Measurements from ENCODE around the gene WDR7.
"Not testable (repeated sequence)": the region's sequence is repeated elsewhere in the genome, so short reads cannot be mapped to it uniquely, and the experiment has no call there.

WDR7 gene

DNA sequence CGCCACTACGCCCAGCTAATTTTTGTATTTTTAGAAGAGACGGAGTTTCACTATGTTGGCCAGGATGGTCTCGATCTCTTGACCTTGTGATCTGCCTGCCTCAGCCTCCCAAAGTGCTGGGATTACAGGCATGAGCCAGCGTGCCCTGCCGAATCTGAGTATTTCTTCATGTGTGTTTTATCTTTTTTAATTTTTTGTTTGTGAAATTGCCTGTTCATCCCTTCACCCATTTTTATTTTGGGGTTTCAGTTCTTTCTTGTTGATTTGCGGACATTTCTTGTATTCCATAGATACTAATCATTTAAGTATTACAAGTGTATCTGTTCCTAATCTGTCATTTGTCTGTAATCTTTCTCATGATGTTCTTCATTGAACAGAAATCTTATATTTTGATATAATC lies 3.1 kb downstream of the WDR7 start:
- not testable (repeated sequence) for DNase-seq (ENCODE audit: low read depth)

GRCh38 chr18:56658261-56658660 lies 7.1 kb downstream of the WDR7 start:
- no peak for DNase-seq (ENCODE audit: low read depth)

DNA sequence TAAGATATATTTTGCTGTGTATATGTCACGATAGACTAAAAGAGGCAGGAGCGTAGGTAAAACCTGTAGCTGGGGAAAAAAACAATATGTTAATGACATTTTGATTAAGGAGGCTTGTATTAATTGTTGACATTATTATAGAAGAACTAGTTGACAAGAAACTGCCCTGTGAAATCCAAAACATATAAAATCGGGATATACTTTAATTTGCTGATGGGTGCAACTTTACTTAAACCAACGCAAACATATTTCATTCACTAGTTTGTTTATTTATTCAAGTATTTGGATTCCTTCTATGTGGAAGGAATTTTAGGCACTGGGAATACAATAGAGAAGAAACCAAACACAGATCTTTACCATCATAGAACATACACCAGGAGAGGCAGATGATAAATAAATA lies 8.0 kb downstream of the WDR7 start:
- no peak for DNase-seq (ENCODE audit: low read depth)

GRCh38 chr18:56660655-56661054 lies 9.5 kb downstream of the WDR7 start:
- no peak for DNase-seq (ENCODE audit: low read depth)

DNA sequence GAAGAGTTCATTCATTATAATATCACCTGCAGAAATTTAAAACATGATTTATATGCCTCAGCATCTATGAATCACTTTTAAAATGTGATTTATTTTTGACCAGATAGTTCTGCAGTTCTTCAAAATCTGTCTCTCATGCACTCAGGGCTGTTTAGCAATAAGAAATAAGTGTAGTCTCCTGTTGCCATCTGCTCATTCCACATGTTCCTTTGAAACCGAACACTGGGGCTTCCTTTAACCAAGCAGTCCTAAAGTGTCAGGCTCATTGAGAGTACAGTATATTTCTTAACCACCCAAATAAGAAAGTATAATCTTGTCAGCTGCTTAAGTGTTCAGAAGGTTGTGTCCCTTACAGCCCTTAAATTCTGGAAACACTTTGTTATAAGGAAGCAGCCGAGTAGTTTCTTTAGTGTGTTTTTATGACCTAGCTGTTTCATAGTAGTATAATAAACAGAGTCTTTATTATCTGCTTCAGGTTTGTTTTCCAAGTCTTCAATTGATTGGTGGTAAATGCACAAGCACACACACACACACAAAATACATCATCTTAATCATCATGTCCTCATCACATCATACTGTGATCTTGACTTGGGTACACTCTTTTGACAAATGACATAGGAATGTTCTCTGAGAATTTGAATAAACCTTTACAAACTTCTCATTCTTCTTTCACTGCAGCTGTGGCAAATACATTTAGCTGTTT lies 10.4 kb downstream of the WDR7 start:
- DNase-seq (ENCODE audit: low read depth): no peak

GRCh38 chr18:56662063-56662408 lies 10.9 kb downstream of the WDR7 start:
- DNase-seq (ENCODE audit: low read depth): no peak

DNA sequence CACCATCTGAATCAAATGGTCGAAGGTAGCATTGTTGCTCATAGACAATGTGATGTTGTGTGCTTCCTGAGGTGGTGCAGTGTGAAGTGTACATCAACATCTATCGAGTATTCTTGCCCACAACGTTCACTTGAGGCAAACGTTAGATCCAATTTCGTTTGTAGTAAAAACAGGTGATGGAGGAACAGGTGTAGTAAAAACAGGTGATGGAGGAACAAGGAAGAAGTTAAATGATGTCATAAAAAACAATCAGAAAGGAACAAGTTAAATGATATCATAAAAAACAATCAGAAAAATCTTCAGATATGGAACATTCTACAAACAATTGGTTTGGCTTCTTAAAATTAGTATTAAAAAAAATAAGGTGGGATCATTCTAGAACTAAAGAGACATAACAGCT lies 11.3 kb downstream of the WDR7 start:
- no peak for DNase-seq (ENCODE audit: low read depth)

DNA sequence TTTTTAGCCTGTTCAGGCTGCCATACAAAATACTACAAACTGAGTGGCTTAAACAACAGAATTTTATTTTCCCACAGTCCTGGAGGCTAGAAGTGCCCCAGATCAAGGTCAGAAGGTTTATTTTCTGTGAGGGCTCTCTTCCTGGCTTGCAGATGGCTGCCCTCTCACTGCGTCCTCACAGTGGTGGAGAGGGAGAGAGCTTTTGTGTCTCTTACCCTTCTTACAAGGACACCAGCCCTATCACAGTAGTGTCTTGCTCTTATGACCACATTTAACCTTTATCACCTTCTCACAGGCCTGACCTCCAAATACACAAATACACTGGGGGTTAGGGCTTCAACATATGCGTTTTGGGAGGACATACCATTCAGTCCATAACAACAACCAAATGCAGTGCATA lies 11.7 kb downstream of the WDR7 start:
- DNase-seq (ENCODE audit: low read depth): no peak

DNA sequence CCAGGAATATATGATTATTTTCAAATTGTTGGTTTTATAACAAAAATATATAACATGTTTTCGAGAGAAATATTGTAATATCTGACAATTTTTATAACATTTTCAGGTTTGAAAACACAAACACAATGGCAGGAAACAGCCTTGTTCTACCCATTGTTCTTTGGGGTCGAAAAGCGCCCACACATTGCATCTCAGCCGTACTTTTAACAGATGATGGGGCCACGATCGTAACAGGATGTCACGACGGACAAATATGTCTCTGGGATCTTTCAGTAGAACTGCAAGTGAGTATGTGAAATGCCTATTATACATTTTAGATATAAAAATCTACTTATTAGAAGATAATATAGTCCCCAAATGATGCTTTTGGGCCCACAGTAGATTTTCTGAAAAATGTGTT lies 21.2 kb downstream of the WDR7 start:
- DNase-seq (ENCODE audit: low read depth): no peak

DNA sequence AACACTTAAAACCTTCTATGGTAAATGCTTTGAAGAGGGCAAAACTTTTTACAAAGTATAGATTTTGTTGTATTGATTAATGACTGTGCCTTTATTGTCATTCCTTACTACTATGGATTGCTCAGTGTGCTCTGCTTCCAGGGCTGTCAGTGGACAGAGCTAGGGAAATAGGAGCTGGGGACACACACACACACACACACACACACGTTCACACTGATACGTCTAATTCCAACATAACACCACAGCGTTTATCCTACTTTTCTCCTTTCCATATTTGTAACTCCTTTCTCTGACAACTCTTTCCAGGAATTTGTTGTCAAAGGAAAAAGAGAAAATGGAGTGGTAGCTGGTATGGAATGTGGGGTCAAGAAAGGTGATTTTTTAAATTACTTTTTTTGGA lies 21.8 kb downstream of the WDR7 start:
- no peak for DNase-seq (ENCODE audit: low read depth)

DNA sequence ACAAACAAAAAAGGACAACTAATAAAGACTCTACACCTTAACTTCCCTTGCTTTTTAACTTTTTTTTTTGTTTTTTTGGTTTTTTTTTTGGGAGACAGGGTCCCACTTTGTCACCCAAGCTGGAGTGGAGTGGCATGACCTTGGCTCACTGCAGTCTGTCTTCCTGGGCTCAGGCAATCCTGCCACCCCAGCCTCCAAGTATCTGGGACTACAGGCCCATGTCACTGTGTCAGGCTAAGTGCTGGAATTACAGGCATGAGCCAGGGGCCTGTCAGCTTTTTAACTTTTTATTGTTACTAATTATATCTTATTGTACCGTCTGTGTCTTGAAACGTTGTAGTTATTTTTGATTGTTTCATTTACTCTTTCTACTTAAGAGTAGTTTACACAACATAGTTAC lies 25.5 kb downstream of the WDR7 start:
- no peak for DNase-seq (ENCODE audit: low read depth)

- DNase-seq (ENCODE audit: low read depth): no peak
Measured at GRCh38 chr18:56678836-56679565, 27.8 kb downstream of the WDR7 start.

DNA sequence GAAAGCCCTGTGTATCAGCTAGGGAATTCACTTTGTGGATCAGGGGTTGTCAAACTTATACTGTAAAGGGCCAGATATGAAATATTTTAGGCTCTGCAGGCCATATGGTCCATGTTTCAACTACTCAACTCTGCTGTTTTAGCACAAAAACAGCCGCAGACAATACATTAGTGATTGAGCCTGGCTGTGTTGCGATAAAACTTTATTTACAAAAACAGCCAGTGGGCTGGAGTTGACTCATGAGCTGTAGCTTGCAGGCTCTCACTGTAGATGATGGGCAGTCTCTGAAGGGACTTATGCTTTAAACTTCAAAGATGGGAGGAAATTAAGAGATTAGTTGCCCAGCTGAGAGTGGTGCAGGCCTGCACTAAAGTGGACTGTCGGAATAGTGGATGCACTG lies 33.1 kb downstream of the WDR7 start:
- no peak for DNase-seq (ENCODE audit: low read depth)

GRCh38 chr18:56691530-56691929 lies 40.4 kb downstream of the WDR7 start:
- no peak for DNase-seq (ENCODE audit: low read depth)

GRCh38 chr18:56696966-56697365 lies 45.8 kb downstream of the WDR7 start:
- DNase-seq (ENCODE audit: low read depth): no peak

DNA sequence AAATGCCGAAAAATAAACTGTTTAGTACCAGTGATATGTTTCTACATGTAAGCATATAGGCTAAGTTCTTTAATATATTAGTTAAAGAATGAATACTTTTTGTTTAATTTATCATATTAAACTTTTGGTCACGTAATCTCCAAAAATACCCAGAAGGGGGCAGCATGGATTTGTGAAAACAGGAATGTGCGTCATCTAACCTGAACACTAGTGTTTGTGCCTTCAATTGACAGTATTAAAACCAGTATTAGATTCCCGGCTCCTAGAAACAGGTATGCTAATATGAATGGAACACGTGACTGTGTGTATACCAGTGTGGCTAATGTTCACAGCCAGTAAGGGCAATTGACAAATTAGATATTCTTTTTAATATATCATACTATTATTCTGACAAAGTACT lies 51.8 kb downstream of the WDR7 start:
- no peak for DNase-seq (ENCODE audit: low read depth)

DNA sequence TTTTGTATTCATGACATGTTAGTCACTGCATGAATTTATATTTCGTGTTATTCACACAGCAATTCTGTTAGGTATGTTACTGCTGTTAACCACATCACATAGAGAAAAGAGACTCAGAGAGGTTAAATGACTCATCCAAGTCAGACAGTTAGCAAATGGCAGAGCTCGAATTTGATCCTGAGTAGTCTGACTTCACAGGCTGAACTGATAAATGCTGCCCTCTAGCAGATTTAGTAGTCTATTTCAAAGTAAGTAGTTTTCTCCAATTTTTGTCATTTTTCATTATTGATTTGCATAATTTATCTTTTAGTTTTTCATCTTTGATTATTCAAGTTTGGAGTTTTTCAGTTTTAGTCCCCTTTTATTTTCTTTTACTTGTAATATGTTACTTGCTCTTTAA lies 58.3 kb downstream of the WDR7 start:
- no peak for DNase-seq (ENCODE audit: low read depth)

- DNase-seq (ENCODE audit: low read depth): no peak
Measured at GRCh38 chr18:56711708-56712445, 60.7 kb downstream of the WDR7 start.

GRCh38 chr18:56712761-56713160 lies 61.6 kb downstream of the WDR7 start:
- DNase-seq (ENCODE audit: low read depth): no peak

- DNase-seq (ENCODE audit: low read depth): no peak
Measured at GRCh38 chr18:56715121-56715520, 64.0 kb downstream of the WDR7 start.

GRCh38 chr18:56716692-56717146 lies 65.6 kb downstream of the WDR7 start:
- no peak for DNase-seq (ENCODE audit: low read depth)

DNA sequence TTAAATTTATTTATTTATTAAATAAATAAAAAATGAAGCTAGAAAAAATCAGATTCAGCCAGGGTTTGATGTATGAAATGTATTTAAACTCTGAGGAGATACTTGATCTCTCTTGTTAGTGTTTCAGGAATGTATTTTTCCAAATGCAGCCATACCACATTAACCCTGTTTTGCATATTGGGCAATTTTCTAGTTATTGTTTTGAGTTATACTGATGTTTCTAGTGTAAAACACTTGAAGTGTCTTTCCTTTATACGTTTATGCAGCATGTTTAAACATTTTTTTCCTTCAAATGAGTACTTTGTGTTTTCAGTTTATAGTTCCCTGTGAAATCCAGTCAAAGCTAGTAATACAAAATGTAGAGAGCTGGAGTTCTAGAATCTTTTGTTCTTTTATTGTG lies 69.9 kb downstream of the WDR7 start:
- no peak for DNase-seq (ENCODE audit: low read depth)

GRCh38 chr18:56721491-56721890 lies 70.3 kb downstream of the WDR7 start:
- DNase-seq (ENCODE audit: low read depth): no peak

All from activated T-helper 1 cell treated with Interleukin-2 at 50 U/mL for 16 hours (primary cell).